HUES6 (cell line): ENCODE data around the gene NUDT21.

ENCODE experiments used
- H3K27ac ChIP-seq: 2 replicates; pipeline ENCODE4 v1.7.0; 2013; ENCODE audit warnings: low read depth, mild to moderate bottlenecking, low read length, inconsistent platforms
- H3K27me3 ChIP-seq: 2 replicates; pipeline ENCODE4 v1.6.1; 2013; ENCODE audit warnings: low read length; ENCODE audit not compliant: control insufficient read depth, insufficient read depth
- H3K36me3 ChIP-seq: 2 replicates; pipeline ENCODE4 v1.6.1; 2013; ENCODE audit warnings: low read length; ENCODE audit not compliant: control insufficient read depth, insufficient read depth
- H3K4me1 ChIP-seq: 2 replicates; pipeline ENCODE4 v1.6.1; 2013; ENCODE audit warnings: low read length; ENCODE audit not compliant: control insufficient read depth, insufficient read depth
- H3K4me3 ChIP-seq: 2 replicates; pipeline ENCODE4 v1.5.1; 2013; ENCODE audit warnings: low read depth, low read length
- H3K9ac ChIP-seq: one replicate; pipeline ENCODE4 v1.6.1; 2013; ENCODE audit warnings: mild to moderate bottlenecking, low read length
- H3K9me3 ChIP-seq: 2 replicates; pipeline ENCODE4 v1.6.1; 2013; ENCODE audit warnings: low read depth, low read length; ENCODE audit not compliant: control insufficient read depth, insufficient read depth

The NUDT21 gene

DNA sequence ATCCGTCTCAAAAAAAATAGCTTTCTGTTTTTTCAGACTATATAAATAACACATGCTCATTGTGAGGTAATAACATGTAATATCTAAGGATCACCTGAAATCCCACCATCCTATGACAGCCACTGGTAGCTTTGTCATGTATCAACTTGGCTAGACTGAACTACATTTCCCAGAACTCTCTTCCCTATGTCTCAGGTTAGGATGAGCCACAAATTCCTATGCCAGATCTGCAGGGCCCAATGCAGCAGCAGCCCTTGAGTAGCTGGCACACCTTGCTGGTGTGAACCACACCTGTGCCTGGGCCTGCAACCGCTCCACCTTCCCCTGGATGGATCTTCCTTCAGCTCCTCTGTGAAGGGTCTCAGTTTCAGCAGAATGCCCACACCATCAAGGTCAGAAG lies 28.3 kb upstream of the NUDT21 start:
- H3K36me3 ChIP-seq: peaks cover 44% of the 10 kb centered on the region
- no peak overlapping the region for H3K27ac ChIP-seq
- no peaks in the 10 kb centered on the region for H3K27me3 ChIP-seq
- no peak overlapping the region for H3K4me3 ChIP-seq
- no peaks in the 10 kb centered on the region for H3K9me3 ChIP-seq
- H3K4me1 ChIP-seq: peaks cover 12% of the 10 kb centered on the region; the same call in 1 of the 2 replicates
- no peak overlapping the region for H3K9ac ChIP-seq

DNA sequence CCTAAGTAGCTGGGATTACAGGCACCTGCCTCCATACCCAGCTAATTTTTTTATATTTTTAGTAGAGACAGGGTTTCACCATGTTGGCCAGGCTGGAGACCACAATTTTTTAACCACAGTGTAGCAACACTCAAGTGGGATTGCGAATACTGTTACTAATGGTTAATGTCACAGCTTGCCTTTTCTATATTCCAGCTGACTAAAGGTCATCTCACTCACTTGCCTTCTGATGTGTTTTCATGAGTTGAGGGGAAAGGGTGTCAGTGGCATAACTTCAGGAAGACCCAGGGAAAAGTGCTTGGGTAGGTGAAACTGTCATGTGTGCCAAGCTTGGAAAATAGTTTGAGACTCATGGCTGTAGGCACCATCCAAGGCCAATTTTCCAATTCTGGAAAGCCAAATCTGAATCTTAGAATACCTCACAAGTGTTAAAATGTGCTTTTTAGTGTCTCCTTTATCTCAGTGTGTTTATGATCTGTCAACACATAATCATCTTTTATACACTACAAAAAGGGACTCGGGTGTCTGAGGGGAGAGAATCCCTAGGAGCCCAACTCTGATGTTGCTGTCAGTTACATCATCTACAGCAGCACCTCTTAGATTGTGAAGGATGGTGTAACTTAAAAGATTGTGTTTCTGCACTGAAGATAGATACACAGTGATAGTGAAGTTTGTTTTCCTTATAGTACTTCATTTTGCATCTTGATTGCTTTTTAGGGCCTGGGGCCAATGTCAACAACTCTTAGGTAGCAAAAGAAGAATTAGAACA lies 27.3 kb upstream of the NUDT21 start:
- no peak overlapping the region for H3K27ac ChIP-seq
- peaks cover 53% of the 10 kb centered on the region for H3K36me3 ChIP-seq
- H3K27me3 ChIP-seq: no peaks in the 10 kb centered on the region
- H3K4me1 ChIP-seq: peaks cover 12% of the 10 kb centered on the region; the same call in 1 of the 2 replicates
- H3K4me3 ChIP-seq: no peak overlapping the region
- no peak overlapping the region for H3K9ac ChIP-seq
- no peaks in the 10 kb centered on the region for H3K9me3 ChIP-seq

- Histone ChIP-seq H3K4me3 (no peak overlapping the region), H3K9me3 (no peaks in the 10 kb centered on the region), H3K27ac (no peak overlapping the region), H3K4me1 (peaks cover 12% of the 10 kb centered on the region; the same call in 1 of the 2 replicates), H3K36me3 (peaks cover 59% of the 10 kb centered on the region), H3K9ac (peak overlapping the region; percentile 4), H3K27me3 (no peaks in the 10 kb centered on the region)
These were observed 26.2 kb upstream of the NUDT21 start for GRCh38 chr16:56477096-56477878.

GRCh38 chr16:56475201-56475600 lies 24.1 kb upstream of the NUDT21 start:
- Histone ChIP-seq H3K4me3 (no peak overlapping the region), H3K36me3 (peaks cover 80% of the 10 kb centered on the region), H3K9me3 (no peaks in the 10 kb centered on the region), H3K27ac (no peak overlapping the region), H3K9ac (no peak overlapping the region), H3K4me1 (peaks cover 12% of the 10 kb centered on the region; the same call in 1 of the 2 replicates), H3K27me3 (no peaks in the 10 kb centered on the region)

- Histone ChIP-seq H3K4me3 (no peak overlapping the region), H3K27me3 (no peaks in the 10 kb centered on the region), H3K9ac (no peak overlapping the region), H3K9me3 (no peaks in the 10 kb centered on the region), H3K36me3 (peaks cover 97% of the 10 kb centered on the region), H3K4me1 (peaks cover 10% of the 10 kb centered on the region; the same call in 1 of the 2 replicates), H3K27ac (no peak overlapping the region)
These were observed 19.5 kb upstream of the NUDT21 start for GRCh38 chr16:56470666-56471065.

DNA sequence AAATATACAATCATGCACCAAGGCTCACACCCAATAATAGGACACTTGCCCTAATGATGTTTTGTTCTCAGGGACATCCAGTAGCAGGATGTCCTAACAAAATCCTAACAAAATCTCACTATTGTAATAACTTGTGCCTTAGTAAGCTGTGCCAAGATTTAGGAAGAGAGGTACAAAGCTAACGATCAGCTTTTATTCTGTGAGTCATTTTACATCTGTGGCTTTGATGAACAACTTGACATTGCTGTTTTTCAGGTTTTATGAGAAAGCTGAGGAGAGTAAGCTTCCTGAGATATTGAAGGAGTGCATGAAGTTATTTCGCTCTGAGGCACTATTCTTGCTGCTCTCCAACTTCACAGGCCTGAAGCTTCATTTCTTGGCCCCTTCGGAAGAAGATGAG lies 19.1 kb upstream of the NUDT21 start:
- Histone ChIP-seq H3K27me3 (no peaks in the 10 kb centered on the region), H3K4me3 (no peak overlapping the region), H3K36me3 (peaks cover 97% of the 10 kb centered on the region), H3K9me3 (no peaks in the 10 kb centered on the region), H3K4me1 (0 out of 2 replicates have a peak, but pooled peaks cover 7% of the 10 kb centered on the region), H3K27ac (no peak overlapping the region), H3K9ac (no peak overlapping the region)

- 0 out of 2 replicates have a peak, but pooled peaks cover 2% of the 10 kb centered on the region for H3K4me1 ChIP-seq
- peaks cover 96% of the 10 kb centered on the region for H3K36me3 ChIP-seq
These were observed 18.6 kb upstream of the NUDT21 start for GRCh38 chr16:56469748-56470147.

DNA sequence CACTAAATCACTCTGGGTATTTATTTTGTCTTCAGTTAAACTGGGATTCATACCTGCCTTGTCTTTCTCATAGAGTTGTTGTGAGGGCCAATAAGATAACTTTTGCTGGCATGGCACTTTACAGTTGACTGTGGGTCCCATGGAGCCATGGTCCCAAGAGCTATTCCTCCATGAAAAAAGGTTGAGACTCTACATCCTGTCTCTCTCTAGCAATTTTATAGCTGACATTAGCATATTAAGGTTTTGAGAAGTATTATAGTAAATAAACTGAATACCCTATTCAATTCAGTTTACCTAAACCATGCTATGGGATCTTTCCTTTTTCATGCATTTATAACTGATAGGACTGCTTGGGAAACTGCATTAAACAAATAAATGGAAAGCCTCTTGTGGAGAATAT lies 17.7 kb upstream of the NUDT21 start:
- H3K36me3 ChIP-seq: peaks cover 96% of the 10 kb centered on the region

More at GRCh38 chr16:56469748-56470147, 18.6 kb upstream of the NUDT21 start:
- no peaks in the 10 kb centered on the region for H3K9me3 ChIP-seq
- H3K4me3 ChIP-seq: no peak overlapping the region
- no peak overlapping the region for H3K9ac ChIP-seq
- no peaks in the 10 kb centered on the region for H3K27me3 ChIP-seq
- H3K27ac ChIP-seq: no peak overlapping the region

DNA sequence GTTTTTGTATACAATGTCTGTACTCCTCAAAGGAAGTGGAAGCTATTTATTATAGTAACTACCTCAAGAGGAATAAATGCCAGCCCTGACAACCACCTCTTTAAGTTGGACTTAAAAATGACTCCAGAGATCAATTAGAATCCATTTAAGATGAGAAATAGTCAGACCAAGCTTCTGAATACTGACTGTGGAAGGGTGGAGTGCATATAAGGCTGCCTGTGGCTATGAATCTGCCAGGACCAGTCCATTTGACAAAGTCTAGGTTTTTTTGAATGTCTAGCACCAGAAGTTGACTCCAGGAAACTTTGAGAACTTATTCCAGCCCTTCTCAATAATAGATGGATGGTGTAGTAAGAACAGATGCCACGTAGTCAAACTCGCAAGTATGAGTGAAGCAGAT lies 15.2 kb upstream of the NUDT21 start:
- H3K36me3 ChIP-seq: peaks cover 94% of the 10 kb centered on the region
- H3K27ac ChIP-seq: no peak overlapping the region
- no peak overlapping the region for H3K4me3 ChIP-seq

More for the DNA sequence above, 17.7 kb upstream of the NUDT21 start:
- Histone ChIP-seq H3K27ac (no peak overlapping the region), H3K27me3 (no peaks in the 10 kb centered on the region), H3K4me3 (no peak overlapping the region), H3K9ac (no peak overlapping the region), H3K4me1 (no peaks in the 10 kb centered on the region), H3K9me3 (no peaks in the 10 kb centered on the region)

DNA sequence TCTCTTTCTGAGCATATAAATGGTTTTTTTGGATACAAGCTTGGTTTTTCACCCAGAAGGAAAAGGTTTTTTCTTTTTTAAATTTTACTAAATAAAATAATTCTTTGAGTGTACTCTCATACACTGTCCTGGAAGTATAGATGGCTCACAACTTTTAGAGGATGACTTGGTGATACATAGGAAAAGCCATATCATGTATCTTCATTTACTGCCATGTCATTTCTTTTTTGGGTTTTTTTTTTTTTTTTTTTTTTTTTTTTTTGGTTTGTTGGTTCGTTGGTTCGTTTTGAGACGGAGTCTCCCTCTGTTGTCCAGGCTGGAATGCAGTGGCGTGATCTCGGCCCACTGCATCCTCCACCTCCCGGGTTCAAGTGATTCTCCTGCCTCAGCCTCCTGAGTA lies 12.0 kb upstream of the NUDT21 start:
- no peaks in the 10 kb centered on the region for H3K27me3 ChIP-seq
- H3K9me3 ChIP-seq: no peaks in the 10 kb centered on the region
- no peak overlapping the region for H3K27ac ChIP-seq
- H3K4me1 ChIP-seq: no peaks in the 10 kb centered on the region
- no peak overlapping the region for H3K9ac ChIP-seq
- H3K36me3 ChIP-seq: peaks cover 86% of the 10 kb centered on the region
- no peak overlapping the region for H3K4me3 ChIP-seq

More for the DNA sequence above, 15.2 kb upstream of the NUDT21 start:
- no peaks in the 10 kb centered on the region for H3K9me3 ChIP-seq
- no peak overlapping the region for H3K9ac ChIP-seq
- no peaks in the 10 kb centered on the region for H3K27me3 ChIP-seq
- H3K4me1 ChIP-seq: no peaks in the 10 kb centered on the region
